ENCODE measurements around the gene MYO10.

Gene MYO10

DNA sequence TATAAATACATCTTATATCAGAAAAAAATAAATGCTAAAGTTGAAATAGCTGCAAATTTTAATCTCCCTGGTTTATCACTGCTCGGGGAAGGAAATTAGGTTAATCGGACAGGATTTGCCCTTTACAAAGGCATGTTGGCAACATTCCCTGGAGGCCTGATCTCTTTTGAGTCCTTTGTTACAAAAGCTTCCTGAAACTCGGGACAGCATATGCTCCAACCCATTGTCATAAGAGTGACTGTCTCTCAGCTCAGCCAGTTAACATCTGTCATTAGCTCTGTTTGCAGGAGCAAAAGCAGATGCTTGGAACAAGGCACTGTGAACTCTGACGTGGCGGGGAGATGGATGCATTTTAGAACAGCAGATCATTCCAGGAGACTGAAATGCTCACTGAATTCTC, 80.6 kb downstream of the MYO10 start:
- DNase-seq (ENCODE audit: low read depth, low spot score): no peak
- H3K4me3 ChIP-seq (ENCODE audit: low read depth, low read length): no peak overlapping the region
- TF ChIP-seq, protein P1, sequence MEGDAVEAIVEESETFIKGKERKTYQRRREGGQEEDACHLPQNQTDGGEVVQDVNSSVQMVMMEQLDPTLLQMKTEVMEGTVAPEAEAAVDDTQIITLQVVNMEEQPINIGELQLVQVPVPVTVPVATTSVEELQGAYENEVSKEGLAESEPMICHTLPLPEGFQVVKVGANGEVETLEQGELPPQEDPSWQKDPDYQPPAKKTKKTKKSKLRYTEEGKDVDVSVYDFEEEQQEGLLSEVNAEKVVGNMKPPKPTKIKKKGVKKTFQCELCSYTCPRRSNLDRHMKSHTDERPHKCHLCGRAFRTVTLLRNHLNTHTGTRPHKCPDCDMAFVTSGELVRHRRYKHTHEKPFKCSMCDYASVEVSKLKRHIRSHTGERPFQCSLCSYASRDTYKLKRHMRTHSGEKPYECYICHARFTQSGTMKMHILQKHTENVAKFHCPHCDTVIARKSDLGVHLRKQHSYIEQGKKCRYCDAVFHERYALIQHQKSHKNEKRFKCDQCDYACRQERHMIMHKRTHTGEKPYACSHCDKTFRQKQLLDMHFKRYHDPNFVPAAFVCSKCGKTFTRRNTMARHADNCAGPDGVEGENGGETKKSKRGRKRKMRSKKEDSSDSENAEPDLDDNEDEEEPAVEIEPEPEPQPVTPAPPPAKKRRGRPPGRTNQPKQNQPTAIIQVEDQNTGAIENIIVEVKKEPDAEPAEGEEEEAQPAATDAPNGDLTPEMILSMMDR (IDR thresholded peaks at IDR 0.05; ENCODE audit: low read depth, low read length): no peak
- in situ Hi-C loops (cut with HindIII; ENCODE audit: low sequenced_read_pairs): no loop called here

DNA sequence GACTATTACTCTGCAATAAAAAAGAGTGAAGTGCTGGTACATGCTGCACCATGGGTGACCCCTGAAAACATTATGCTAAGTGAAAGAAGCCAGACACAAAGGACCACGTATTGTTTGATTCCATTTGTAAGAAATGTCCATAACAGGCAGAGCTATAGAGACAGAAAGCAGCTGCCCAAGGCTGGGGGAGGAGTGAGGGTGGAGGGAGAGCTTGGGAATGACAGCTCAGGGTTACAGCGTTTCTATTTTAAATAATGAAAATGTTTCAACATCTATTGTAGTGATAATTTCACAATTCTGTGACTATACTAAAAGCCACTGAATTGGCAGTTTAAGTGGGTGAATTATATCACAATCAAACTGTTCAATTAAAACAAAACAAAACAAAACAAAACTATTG, 81.7 kb downstream of the MYO10 start:
- TF ChIP-seq, protein P1 (IDR thresholded peaks at IDR 0.05; ENCODE audit: low read depth, low read length): no peak
- in situ Hi-C loops (cut with HindIII; ENCODE audit: low sequenced_read_pairs): no loop called here

DNA sequence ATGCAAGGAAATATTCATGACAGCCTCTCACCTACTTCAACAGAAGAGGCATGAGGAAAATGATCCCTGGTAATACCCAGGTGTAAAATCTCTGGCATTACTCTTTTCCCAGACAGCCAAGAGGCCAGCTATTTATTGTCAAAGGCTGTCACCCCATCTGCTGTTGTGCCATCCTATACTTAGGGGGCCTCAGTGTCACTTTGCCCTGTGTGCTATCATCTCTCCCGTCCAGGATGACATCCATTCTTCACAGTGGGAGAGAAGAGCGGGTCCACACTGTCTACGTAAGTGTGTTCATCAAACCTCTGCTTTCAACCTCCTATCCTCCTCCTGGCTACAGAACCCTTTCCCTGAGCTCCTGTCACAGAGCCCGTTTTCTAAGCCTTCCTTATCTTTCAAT, 82.6 kb downstream of the MYO10 start:
- DNase-seq (ENCODE audit: low read depth, low spot score): no peak
- in situ Hi-C loops (cut with HindIII; ENCODE audit: low sequenced_read_pairs): no loop called here
- TF ChIP-seq, protein P1 (IDR thresholded peaks at IDR 0.05; ENCODE audit: low read depth, low read length): no peak
- no peak overlapping the region for H3K4me3 ChIP-seq (ENCODE audit: low read depth, low read length)

More for the DNA sequence above, 81.7 kb downstream of the MYO10 start:
- no peak for DNase-seq (ENCODE audit: low read depth, low spot score)
- no peak overlapping the region for H3K4me3 ChIP-seq (ENCODE audit: low read depth, low read length)

DNA sequence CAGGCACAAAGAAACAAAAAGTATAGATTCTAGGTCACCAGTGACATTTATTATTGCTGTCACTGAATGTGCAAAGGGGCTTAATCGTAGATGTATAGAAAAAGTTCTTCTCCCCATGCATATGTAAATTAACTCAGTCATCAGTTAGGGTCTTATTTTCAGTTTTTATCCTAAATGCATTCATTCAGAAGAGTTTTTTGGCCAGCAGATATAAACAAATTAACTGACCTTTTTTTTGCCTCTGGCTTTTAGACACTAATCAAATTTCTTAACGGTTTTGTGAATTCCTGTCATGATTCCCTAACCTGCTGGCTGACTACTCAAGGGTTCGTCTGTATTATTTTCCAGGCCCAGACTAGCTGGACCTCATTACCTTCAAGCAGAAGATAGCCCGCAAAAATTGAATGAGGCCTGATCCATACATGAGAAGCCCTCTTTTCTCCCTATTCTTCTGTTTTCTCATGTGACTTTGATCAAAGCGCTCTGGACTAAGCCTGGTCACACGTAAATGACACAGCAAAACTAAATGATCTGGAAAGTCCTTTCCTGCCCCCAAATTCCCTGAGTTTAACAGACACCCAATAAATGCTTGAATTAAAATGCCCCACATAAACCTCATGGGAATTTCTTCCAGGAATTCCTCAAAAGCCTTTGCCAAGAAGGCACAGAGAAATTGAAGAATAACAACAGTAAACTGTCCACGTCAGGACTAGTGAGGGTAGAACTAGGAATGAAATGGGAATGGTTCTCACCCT, 83.7 kb downstream of the MYO10 start:
- no peak overlapping the region for H3K4me3 ChIP-seq (ENCODE audit: low read depth, low read length)
- in situ Hi-C loops (cut with HindIII; ENCODE audit: low sequenced_read_pairs): no loop called here
- TF ChIP-seq, protein P1 (IDR thresholded peaks at IDR 0.05; ENCODE audit: low read depth, low read length): no peak
- DNase-seq (ENCODE audit: low read depth, low spot score): no peak

DNA sequence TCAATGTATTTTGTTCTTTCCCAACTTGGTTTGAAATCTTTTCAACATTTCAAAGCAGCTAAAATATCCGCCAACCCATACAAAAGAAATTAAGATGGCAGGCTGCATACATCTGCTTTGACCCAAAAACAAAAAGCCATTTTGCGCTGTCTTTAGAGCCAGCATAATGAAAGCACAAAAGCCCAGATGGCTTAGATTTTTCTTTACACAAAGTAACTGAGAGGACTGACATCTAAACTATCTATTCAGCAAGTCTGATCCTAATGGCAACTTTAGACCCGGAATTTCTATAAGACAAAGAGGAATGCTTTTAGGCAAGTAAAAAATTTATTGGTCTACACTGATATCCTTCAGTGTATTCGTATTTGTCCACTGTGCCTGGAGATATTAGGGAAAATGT, 86.3 kb downstream of the MYO10 start:
- TF ChIP-seq, protein P1 (IDR thresholded peaks at IDR 0.05; ENCODE audit: low read depth, low read length): no peak
- DNase-seq (ENCODE audit: low read depth, low spot score): no peak
- in situ Hi-C loops (cut with HindIII; ENCODE audit: low sequenced_read_pairs): no loop called here
- no peak overlapping the region for H3K4me3 ChIP-seq (ENCODE audit: low read depth, low read length)

DNA sequence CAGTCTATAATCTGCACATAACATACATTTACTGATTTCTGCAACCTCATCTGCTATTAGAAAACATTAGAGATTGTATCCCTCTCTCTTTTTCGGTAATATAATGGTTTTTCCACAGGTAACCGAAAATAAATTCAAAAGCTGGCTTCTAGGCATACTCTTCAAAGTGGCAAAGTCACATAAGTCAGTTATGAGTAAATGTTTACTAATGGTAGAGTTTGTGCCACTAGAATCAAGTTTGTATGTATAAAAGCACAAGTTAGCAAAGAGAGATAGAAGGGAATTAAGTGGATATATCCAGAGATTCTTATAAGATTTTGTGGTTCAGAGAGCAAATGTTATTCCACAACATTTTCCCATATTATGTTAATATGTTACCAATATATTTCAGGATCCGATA, 86.9 kb downstream of the MYO10 start:
- in situ Hi-C loops (cut with HindIII; ENCODE audit: low sequenced_read_pairs): no loop called here
- DNase-seq (ENCODE audit: low read depth, low spot score): no peak
- no peak overlapping the region for H3K4me3 ChIP-seq (ENCODE audit: low read depth, low read length)
- TF ChIP-seq, protein P1 (IDR thresholded peaks at IDR 0.05; ENCODE audit: low read depth, low read length): no peak
